Measurements from ENCODE around the gene NUAK1.

NUAK1 gene

GRCh38 chr12:106067606-106068205 is 71.0 kb downstream of the NUAK1 start:
- in situ Hi-C loops (cut with MboI; ENCODE audit: low sequenced_read_pairs): no loop called here

- in situ Hi-C loops (cut with MboI; ENCODE audit: low sequenced_read_pairs): no loop called here
These were observed 71.9 kb downstream of the NUAK1 start for GRCh38 chr12:106066726-106067325.

- in situ Hi-C loops (cut with MboI; ENCODE audit: low sequenced_read_pairs): no loop called here
These were observed 72.6 kb downstream of the NUAK1 start for GRCh38 chr12:106066051-106066705.

- in situ Hi-C loops (cut with MboI; ENCODE audit: low sequenced_read_pairs): no loop called here
These were observed 73.2 kb downstream of the NUAK1 start for GRCh38 chr12:106065506-106065905.

DNA sequence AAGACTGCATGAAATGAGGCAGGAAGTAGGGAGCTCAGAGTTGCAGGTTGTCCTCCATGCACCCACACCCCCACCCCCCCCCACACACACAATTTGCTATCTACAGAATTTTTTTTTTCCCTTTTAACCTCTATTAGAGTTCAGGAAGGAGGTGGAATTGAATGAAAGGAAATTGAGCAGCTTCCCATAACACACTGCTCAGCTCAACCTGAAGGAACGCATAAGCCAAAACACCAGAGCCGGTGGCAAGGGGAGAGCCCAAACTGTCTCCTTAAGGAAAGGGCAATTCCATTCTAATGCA is 74.1 kb downstream of the NUAK1 start:
- in situ Hi-C loops (cut with MboI; ENCODE audit: low sequenced_read_pairs): no loop called here

GRCh38 chr12:106063826-106064720 is 74.7 kb downstream of the NUAK1 start:
- in situ Hi-C loops (cut with MboI; ENCODE audit: low sequenced_read_pairs): no loop called here

- in situ Hi-C loops (cut with MboI; ENCODE audit: low sequenced_read_pairs): no loop called here
These were observed 76.1 kb downstream of the NUAK1 start for GRCh38 chr12:106062693-106063092.

- in situ Hi-C loops (cut with MboI; ENCODE audit: low sequenced_read_pairs): no loop called here
These were observed 80.2 kb downstream of the NUAK1 start for GRCh38 chr12:106058256-106059182.

GRCh38 chr12:106054049-106054448 is 84.7 kb downstream of the NUAK1 start:
- in situ Hi-C loops (cut with MboI; ENCODE audit: low sequenced_read_pairs): no loop called here

DNA sequence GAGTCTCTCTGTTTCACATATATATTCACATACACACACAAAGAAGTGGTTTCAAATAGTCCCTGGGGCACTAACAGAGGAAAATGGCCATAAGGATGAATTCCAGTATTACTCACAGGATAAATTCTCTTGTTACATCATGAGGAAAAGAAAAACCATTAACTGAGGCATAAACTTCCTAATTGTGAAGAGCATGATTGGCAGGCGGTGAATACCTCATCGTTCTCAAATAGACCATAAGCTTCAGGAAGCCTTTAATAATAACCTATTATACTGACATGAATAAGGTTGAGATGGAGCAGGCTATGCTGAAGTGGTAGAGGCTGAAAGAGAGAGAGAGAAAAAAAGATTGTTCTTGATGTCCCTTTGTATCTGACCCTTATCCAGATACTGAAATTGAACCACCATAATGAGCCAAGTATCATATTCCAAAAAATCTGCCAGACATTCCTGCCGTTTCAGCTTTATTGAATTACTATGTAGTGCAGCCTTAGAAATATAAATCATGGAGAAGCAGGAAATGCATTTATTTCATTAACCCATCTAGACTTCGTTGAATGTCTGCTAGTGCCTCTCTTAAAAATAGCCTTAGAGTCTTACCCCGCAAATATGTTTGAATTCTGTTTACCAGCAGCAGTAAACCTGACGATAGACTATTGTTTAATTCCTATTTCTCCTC is 86.8 kb downstream of the NUAK1 start:
- in situ Hi-C loops (cut with MboI; ENCODE audit: low sequenced_read_pairs): no loop called here

- in situ Hi-C loops (cut with MboI; ENCODE audit: low sequenced_read_pairs): no loop called here
These were observed 89.2 kb downstream of the NUAK1 start for GRCh38 chr12:106049546-106049945.

DNA sequence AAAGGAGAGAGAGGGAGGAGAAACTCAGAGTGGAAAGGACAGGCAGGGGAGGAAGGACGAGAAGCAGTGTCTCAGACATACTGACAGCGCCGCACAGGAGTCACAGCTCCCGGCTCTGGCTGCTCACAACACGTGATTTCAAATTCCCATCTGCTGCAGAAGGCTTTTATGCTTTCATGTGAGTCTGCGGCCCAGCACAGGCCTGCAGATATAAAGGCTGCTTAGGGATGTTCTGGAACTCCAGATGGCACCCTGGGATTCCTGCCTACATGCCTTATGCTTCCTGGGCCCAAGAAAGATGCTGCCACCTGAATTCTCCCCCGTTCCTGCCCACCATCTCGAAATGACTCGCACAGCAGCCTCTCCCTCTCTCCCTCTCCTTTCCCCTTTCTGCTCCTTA is 89.6 kb downstream of the NUAK1 start:
- in situ Hi-C loops (cut with MboI; ENCODE audit: low sequenced_read_pairs): no loop called here

DNA sequence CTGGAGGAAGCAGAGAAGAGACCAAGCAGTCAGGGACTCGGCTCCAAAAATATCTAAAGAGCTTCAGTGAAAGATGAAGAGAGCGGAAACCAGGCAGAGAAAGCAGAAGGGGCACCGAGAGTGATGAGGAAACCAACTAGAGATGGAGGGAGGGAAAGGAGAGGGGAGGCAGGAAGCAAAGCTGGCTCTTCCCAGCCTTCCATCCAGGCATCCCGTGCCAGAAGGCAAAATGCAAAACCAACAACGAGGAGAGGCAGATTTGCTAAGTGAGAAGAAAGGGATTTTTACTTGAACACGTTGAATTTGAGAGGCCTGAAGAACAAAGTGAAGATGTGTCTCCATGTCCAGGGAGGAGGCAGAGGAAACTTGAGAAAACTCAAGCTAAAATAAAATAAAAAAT is 90.1 kb downstream of the NUAK1 start:
- in situ Hi-C loops (cut with MboI; ENCODE audit: low sequenced_read_pairs): no loop called here

DNA sequence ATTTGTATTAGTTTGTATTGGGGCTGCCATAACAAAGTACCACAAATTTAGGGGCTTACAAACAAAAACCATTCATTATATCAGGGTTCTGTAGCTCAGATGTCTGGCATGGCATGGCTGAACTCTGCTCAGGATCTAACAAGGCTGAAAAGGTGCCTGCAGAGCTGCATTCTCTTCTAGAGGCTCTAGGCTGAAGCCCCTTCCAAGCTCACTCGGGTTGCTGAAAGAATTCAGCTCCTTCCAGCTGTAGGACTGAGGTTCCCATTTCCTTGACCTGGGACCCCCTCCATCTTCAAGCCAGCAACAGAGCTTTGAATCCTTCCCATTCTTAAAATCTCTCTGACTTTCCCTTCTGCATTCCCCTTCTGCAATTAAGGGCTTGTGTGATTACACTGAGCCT is 90.7 kb downstream of the NUAK1 start:
- in situ Hi-C loops (cut with MboI; ENCODE audit: low sequenced_read_pairs): no loop called here

- in situ Hi-C loops (cut with MboI; ENCODE audit: low sequenced_read_pairs): no loop called here
These were observed 91.8 kb downstream of the NUAK1 start for GRCh38 chr12:106046947-106047346.

DNA sequence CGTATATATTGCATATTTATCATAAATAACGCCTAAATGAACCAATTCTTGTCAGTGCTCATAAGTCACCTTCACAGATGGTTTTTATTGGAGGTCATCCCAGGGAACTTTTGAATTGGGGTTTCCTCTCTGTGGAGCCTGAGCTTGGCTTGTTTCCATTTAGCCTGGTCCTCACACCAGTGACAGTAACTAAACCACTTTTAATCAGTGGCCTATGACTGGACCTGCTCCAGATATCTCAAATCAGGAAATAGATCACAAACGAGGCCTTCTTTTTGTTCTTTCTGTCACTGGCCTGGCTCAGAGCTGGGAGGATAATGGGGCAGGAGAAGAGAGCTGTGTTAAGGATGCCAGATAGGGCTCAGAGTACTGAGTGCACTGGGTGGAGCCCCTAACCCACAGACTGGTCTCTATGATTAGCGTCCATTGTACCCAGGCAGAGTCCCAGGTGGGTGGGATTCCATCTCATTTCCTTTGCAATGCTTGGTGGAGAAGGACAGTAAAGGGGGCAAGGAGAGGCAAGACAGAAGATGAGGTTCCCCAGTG is 92.4 kb downstream of the NUAK1 start:
- in situ Hi-C loops (cut with MboI; ENCODE audit: low sequenced_read_pairs): no loop called here

- in situ Hi-C loops (cut with MboI; ENCODE audit: low sequenced_read_pairs): no loop called here
These were observed 93.5 kb downstream of the NUAK1 start for GRCh38 chr12:106045251-106045674.

- in situ Hi-C loops (cut with MboI; ENCODE audit: low sequenced_read_pairs): no loop called here
These were observed 94.0 kb downstream of the NUAK1 start for GRCh38 chr12:106044773-106045172.

- in situ Hi-C loops (cut with MboI; ENCODE audit: low sequenced_read_pairs): no loop called here
These were observed 96.7 kb downstream of the NUAK1 start for GRCh38 chr12:106042037-106042436.

DNA sequence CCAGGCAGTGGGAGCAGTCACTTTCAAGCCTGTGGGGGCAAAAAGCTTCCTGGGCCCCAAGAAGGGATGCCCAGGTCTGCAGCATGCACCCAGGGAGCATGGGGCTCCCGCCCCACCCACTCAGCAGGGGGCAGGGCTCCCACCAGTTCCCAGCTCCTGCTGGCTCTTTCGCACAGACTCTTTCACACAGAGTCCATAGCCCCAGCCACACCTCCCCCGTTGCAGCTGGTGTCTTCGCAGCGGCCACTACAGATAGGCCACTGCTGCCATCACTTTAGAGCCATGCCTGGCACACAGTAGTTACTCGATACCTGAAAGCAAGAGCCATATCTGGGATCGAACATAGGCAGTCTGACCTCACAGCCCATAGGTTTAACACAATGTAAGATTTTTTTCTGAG is 98.2 kb downstream of the NUAK1 start:
- in situ Hi-C loops (cut with MboI; ENCODE audit: low sequenced_read_pairs): no loop called here
